HG03045 (cell line): ENCODE results near the gene LRRC27.

ENCODE experiments used
- ATAC-seq: cut with Tn5 transposase; IDR thresholded peaks from one replicate; pipeline ENCODE4 v1.9.1; 2021; ENCODE audit warnings: mild to moderate bottlenecking, moderate library complexity; ENCODE audit not compliant: unreplicated experiment

Gene LRRC27

GRCh38 chr10:132410779-132411532 lies 79.0 kb downstream of the LRRC27 start:
- ATAC-seq: no peak

- no peak for ATAC-seq
Measured at GRCh38 chr10:132411561-132412253, 79.7 kb downstream of the LRRC27 start.

GRCh38 chr10:132412316-132413192 lies 80.6 kb downstream of the LRRC27 start:
- no peak for ATAC-seq

- no peak for ATAC-seq
Measured at GRCh38 chr10:132413226-132414205, 81.5 kb downstream of the LRRC27 start.

GRCh38 chr10:132414402-132415016 lies 82.5 kb downstream of the LRRC27 start:
- ATAC-seq: no peak

GRCh38 chr10:132415255-132415654 lies 83.3 kb downstream of the LRRC27 start:
- ATAC-seq: no peak

GRCh38 chr10:132415956-132416355 lies 84.0 kb downstream of the LRRC27 start:
- no peak for ATAC-seq

- ATAC-seq: no peak
Measured at GRCh38 chr10:132416566-132417256, 84.7 kb downstream of the LRRC27 start.

GRCh38 chr10:132417257-132417910 lies 85.4 kb downstream of the LRRC27 start:
- ATAC-seq: no peak

GRCh38 chr10:132417957-132418441 lies 86.0 kb downstream of the LRRC27 start:
- no peak for ATAC-seq

- no peak for ATAC-seq
Measured at GRCh38 chr10:132418527-132419416, 86.8 kb downstream of the LRRC27 start.

- ATAC-seq: no peak
Measured at GRCh38 chr10:132419538-132420468, 87.8 kb downstream of the LRRC27 start.

- no peak for ATAC-seq
Measured at GRCh38 chr10:132420469-132420980, 88.5 kb downstream of the LRRC27 start.

GRCh38 chr10:132420981-132421846 lies 89.2 kb downstream of the LRRC27 start:
- no peak for ATAC-seq
